RWPE1 (cell line): ENCODE results near the gene CNGA1.

Experiments
- CTCF ChIA-PET: fragments of 350-600 bp; sonication (Branson Sonifier 250); formaldehyde crosslinking; extraction: SDS; loops from one replicate; lab custom pipeline; 2021; lab: Yijun Ruan, JAX
- POLR2A ChIA-PET: fragments of 400-600 bp; formaldehyde crosslinking; extraction: SDS; loops from one replicate; lab custom pipeline; 2020; ENCODE audit warnings: antibody characterized with exemption; ENCODE audit not compliant: low non-redundant PET; lab: Yijun Ruan, JAX
- DNase-seq: peaks from one replicate; pipeline ENCODE4 v3.0.0; 2012; ENCODE audit warnings: low spot score
- H3K27ac ChIP-seq: fragments of 450-650 bp; 2 replicates; pipeline ENCODE4 v1.5.1; 2017
- TF ChIP-seq, protein P1 (sequence below): fragments of 450-650 bp; conservative IDR thresholded peaks from 2 replicates; pipeline ENCODE4 v1.5.1; 2017; ENCODE audit warnings: low read depth, mild to moderate bottlenecking

The CNGA1 gene

DNA sequence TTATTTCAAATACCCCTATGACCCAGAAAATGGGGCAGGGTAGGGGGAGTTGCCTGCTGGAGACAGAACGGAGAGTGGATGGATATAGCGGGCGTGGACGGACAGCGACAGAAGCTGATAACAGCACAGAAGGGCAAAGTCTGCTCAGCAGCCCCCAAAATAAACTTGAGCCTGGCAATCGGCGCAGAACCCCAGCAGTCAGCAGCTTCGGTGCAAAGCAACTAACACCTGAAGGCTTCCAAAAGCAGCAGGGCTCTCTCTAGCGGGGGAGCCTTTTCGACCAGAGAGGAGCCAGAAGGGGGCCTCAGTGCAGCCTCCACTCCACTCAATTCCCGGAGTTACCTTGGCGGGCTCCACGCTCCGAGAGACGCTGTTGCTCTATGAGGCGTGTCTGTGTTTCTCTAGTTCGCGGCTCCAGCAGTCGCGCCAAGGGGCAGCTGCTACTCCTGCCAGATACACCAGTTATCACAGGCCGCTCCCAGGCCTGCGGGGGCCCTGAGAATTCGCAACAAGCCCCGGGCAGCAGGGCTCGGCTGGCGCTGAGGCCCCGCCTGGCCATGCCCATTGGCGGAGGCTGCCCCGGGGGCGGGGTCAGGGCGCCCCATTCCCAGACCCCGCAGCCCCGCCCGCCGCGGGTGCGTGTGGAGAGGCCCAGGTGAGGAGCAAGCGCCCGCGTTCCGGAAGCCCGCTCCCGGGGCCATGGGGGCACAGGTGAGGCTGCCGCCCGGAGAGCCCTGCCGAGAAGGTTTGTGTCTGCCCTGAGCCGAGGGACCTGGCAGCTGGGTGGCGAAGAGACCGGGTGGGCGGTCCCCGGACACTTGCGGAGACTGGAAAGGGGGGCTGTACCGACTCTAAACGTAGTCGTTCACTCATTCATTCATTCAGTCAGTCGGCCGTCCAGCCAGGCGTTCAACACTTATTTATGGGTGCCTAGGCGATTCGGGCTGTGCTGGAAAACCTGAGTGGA lies at the start of gene CNGA1, which contains the start of gene NIPAL1:
CNGA1 (minus strand) TSS at position 541 of the 967 bp plus-strand sequence. CDS start 63,992 bp downstream, outside the sequence.
NIPAL1 (plus strand) TSS at position 632 of the 967 bp plus-strand sequence; CDS start at position 700, 68 bp downstream.
- CTCF ChIA-PET, result interaction anchor here (0.5 to 1.0 kb wide), 7 partner anchors 28 to 410 kb away, joined by 3 to 4 read pairs (median 3); no protein-coding TSS in a partner anchor
- POLR2A ChIA-PET, result no interaction called here
- no peak within 1 kb of the TSS for H3K27ac ChIP-seq
- DNase-seq, result peak; percentile 94
- TF ChIP-seq, protein P1, sequence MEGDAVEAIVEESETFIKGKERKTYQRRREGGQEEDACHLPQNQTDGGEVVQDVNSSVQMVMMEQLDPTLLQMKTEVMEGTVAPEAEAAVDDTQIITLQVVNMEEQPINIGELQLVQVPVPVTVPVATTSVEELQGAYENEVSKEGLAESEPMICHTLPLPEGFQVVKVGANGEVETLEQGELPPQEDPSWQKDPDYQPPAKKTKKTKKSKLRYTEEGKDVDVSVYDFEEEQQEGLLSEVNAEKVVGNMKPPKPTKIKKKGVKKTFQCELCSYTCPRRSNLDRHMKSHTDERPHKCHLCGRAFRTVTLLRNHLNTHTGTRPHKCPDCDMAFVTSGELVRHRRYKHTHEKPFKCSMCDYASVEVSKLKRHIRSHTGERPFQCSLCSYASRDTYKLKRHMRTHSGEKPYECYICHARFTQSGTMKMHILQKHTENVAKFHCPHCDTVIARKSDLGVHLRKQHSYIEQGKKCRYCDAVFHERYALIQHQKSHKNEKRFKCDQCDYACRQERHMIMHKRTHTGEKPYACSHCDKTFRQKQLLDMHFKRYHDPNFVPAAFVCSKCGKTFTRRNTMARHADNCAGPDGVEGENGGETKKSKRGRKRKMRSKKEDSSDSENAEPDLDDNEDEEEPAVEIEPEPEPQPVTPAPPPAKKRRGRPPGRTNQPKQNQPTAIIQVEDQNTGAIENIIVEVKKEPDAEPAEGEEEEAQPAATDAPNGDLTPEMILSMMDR, result no peak; the same call in 1 of the 2 replicates

DNA sequence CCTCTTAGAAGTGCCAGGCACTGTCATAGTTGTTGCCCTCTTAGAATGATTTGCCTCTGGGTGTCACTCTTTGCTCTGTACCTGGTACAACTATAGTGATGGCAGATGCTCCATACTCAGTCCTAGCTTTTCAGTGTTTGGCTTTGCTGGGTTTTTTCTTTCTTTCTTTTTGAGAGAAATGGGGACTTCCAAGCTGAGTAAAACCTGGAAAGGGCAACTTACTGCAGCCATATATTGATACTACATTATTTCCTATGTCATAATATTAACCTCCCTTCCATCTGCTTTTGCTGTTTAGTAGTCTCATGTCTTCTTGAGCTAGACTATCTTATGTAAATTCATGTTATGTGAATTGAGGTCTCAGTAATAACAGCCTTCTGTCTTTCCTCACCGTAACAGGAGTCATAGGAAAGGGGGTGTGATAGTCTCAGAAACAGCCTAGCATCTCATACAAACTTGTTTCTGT lies 49.1 kb upstream of the CNGA1 start:
- TF ChIP-seq, protein P1, result no peak
- ChIA-PET CTCF (interaction anchor here (0.7 to 1.0 kb wide), 2 partner anchors 10 to 31 kb away, joined by 3 to 4 read pairs; no protein-coding TSS in a partner anchor), POLR2A (no interaction called here)
- no peak for DNase-seq
- no peak overlapping the region for H3K27ac ChIP-seq

DNA sequence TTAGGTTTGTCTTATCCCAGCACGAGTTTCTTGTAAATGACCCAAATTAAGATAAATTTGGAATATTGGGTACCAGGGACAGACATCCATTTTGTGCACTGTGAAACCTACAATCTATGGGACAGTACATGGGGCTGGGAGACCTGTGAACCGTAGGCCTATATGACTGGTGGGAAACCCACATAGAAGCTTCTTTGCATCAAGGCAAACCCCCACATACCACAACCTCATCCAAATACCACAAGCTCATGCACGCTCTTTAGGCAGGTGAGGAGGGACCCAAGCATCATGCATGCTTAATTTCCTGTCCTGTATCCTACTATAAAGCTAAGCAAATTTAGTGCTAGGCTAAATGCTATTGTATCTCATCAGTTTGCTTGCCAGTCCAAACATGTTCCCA lies 47.9 kb upstream of the CNGA1 start:
- DNase-seq, result no peak
- ChIA-PET CTCF (no interaction called here), POLR2A (no interaction called here)
- TF ChIP-seq, protein P1, result no peak
- no peak overlapping the region for H3K27ac ChIP-seq

DNA sequence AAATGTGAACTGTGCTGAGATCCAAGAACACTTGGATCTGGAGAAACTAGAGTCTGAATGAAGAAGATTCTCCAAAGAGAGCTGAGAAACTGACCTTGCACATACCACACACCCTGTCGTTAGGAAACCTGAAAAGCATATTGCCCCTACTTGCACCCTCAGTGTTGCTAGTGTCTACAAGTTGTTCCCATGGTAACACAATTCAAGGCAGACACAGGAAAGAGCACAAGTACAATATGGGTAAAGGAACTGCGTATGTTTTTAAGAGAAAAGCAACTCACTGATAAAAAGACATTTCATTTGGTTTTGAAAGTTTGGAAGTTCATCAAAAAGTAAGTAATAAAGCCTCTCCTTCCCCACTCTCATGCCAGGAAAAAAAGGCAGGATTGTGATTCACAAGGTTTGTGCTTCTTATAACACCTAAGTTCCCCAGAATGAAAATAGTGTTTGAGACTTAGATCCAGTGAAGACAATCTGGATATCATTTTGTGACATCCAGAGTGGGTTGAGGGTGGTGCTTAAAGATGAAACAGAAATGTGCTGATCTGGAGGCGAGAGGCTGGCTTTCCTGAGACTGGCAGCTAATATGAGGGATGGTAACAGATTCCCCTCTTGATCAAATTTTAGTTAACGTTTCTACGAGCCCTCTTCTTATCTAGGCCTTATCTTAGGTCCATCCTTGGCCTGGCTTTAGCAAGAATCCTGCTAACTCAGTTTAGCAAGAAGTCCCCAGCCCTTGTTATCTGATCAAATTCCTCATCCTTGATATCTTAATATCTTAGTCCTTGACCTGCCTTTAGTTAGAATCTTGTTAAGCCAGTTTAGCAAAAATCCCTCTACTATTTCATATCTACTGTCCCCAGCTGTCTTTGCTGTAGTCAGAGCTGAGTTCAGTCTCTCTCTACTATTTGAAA lies 42.4 kb upstream of the CNGA1 start:
- POLR2A ChIA-PET, result no interaction called here

DNA sequence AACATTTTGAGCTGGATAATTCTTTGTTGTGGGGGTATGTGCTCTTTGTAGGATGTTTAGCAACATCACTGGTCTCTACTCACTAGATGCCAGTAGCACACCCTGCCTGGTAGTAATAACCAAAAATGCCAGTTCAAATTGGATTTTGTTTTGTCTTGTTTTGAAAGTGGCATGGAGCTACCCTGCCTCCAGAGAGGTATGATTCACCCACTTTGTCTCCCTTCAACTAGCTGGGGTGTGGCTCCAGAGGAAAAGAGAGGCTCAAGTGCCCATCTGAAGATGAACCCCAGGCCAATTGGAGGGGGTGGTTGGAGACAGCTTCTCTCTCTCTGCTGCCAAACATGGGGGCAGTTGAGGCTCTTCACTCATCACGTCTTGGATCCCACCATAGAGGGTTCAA lies 34.6 kb upstream of the CNGA1 start:
- DNase-seq, result no peak
- POLR2A ChIA-PET, result no interaction called here

More for the DNA sequence above, 42.4 kb upstream of the CNGA1 start:
- no peak overlapping the region for H3K27ac ChIP-seq
- CTCF ChIA-PET, result interaction anchor here (0.6 kb wide), 1 partner anchor 226 kb away, joined by 3 read pairs; no protein-coding TSS in a partner anchor
- TF ChIP-seq, protein P1, result no peak
- no peak for DNase-seq

More for the DNA sequence above, 34.6 kb upstream of the CNGA1 start:
- TF ChIP-seq, protein P1, result no peak
- H3K27ac ChIP-seq, result no peak overlapping the region
- CTCF ChIA-PET, result interaction anchor here (1.1 to 1.3 kb wide), 2 partner anchors 47 to 118 kb away, joined by 3 to 4 read pairs; no protein-coding TSS in a partner anchor
